Neuronal stem cell (in vitro differentiated cells): ENCODE measurements around the gene NECTIN2.
A peak's percentile ranks its signal among the peaks of the same experiment; 100 is the strongest.

Experiments used
- DNase-seq: peaks from one replicate; pipeline ENCODE4 v3.0.0-alpha.2; 2013; ENCODE audit warnings: low spot score
- H2AFZ ChIP-seq: one replicate; pipeline ENCODE4 v1.6.1; 2013; ENCODE audit warnings: mild to moderate bottlenecking, low read length, inconsistent platforms
- H2AK5ac ChIP-seq: 2 replicates; pipeline ENCODE4 v1.6.1; 2013; ENCODE audit warnings: low read depth, mild to moderate bottlenecking, inconsistent platforms, low read length, moderate library complexity, mixed read lengths
- H2BK120ac ChIP-seq: 2 replicates; pipeline ENCODE4 v1.6.1; 2013; ENCODE audit warnings: low read depth, mild to moderate bottlenecking, inconsistent platforms, low read length, moderate library complexity, mixed read lengths
- H2BK12ac ChIP-seq: one replicate; pipeline ENCODE4 v1.6.1; 2013; ENCODE audit warnings: low read length, inconsistent platforms
- H2BK15ac ChIP-seq: 2 replicates; pipeline ENCODE4 v1.6.1; 2013; ENCODE audit warnings: mild to moderate bottlenecking, low read length, inconsistent platforms, mixed read lengths
- H2BK5ac ChIP-seq: one replicate; pipeline ENCODE4 v1.6.1; 2013; ENCODE audit warnings: inconsistent platforms, mild to moderate bottlenecking, low read length, moderate library complexity
- H3K14ac ChIP-seq: one replicate; pipeline ENCODE4 v1.6.1; 2013; ENCODE audit warnings: low read length, inconsistent platforms
- H3K18ac ChIP-seq: 2 replicates; pipeline ENCODE4 v1.6.1; 2013; ENCODE audit warnings: low read length, inconsistent platforms
- H3K23ac ChIP-seq: 2 replicates; pipeline ENCODE4 v1.6.1; 2013; ENCODE audit warnings: low read depth, mild to moderate bottlenecking, mixed read lengths, low read length, inconsistent platforms; ENCODE audit not compliant: poor library complexity
- H3K27ac ChIP-seq: replicated peaks from 3 replicates; pipeline ENCODE4 v1.5.1; 2013; ENCODE audit warnings: low read length, inconsistent platforms
- H3K27me3 ChIP-seq, 3 experiments: 2 replicates each; pipeline ENCODE4 v1.6.1; 2013; ENCODE audit warnings: low read length in 3 of 3, mild to moderate bottlenecking in 2 of 3, inconsistent platforms in 1 of 3, low read depth in 1 of 3, mixed read lengths in 1 of 3, moderate library complexity in 1 of 3; ENCODE audit not compliant: control insufficient read depth in 3 of 3, insufficient read depth in 3 of 3
- H3K36me3 ChIP-seq, 2 donors: replicated peaks in 1 of 2; 2 replicates each; pipeline ENCODE4 v1.6.1; 2013; ENCODE audit warnings: low read length in 2 of 2; ENCODE audit not compliant: control insufficient read depth in 2 of 2, insufficient read depth in 2 of 2
- H3K4ac ChIP-seq: 2 replicates; pipeline ENCODE4 v1.6.1; 2013; ENCODE audit warnings: inconsistent platforms, mild to moderate bottlenecking, low read length, moderate library complexity
- H3K4me1 ChIP-seq, 2 donors: 1 replicate in 1 of 2; 2 replicates in 1 of 2; pipeline ENCODE4 v1.6.1; 2013; ENCODE audit warnings: low read length in 2 of 2, low read depth in 1 of 2; ENCODE audit not compliant: control insufficient read depth in 2 of 2, insufficient read depth in 1 of 2
- H3K4me2 ChIP-seq: one replicate; pipeline ENCODE4 v1.6.1; 2013; ENCODE audit warnings: mild to moderate bottlenecking, low read length, inconsistent platforms; ENCODE audit not compliant: insufficient read depth, poor library complexity, severe bottlenecking
- H3K4me3 ChIP-seq, 2 donors: 2 replicates each; pipeline ENCODE4 v1.5.1; 2013; ENCODE audit warnings: low read length in 2 of 2, mild to moderate bottlenecking in 2 of 2, inconsistent platforms in 1 of 2, moderate library complexity in 1 of 2
- H3K79me1 ChIP-seq: one replicate; pipeline ENCODE4 v1.6.1; 2013; ENCODE audit warnings: low read depth, mild to moderate bottlenecking, inconsistent platforms, low read length, moderate library complexity
- H3K9ac ChIP-seq: one replicate; pipeline ENCODE4 v1.6.1; 2013; ENCODE audit warnings: mild to moderate bottlenecking, low read depth, low read length, inconsistent platforms; ENCODE audit not compliant: poor library complexity
- H3K9me3 ChIP-seq, 2 donors: replicated peaks in 1 of 2; 2 replicates each; pipeline versions ENCODE3 to v1.6.1; 2013; ENCODE audit warnings: low read length in 2 of 2, mild to moderate bottlenecking in 2 of 2, inconsistent platforms in 1 of 2, low read depth in 1 of 2, mixed read lengths in 1 of 2, moderate library complexity in 1 of 2; ENCODE audit not compliant: control insufficient read depth in 2 of 2, insufficient read depth in 1 of 2
- H4K8ac ChIP-seq: one replicate; pipeline ENCODE4 v1.6.1; 2013; ENCODE audit warnings: low read depth, mild to moderate bottlenecking, inconsistent platforms, low read length, moderate library complexity
- H4K91ac ChIP-seq: one replicate; pipeline ENCODE4 v1.6.1; 2013; ENCODE audit warnings: low read length, low read depth, mild to moderate bottlenecking, inconsistent platforms; ENCODE audit not compliant: poor library complexity
- WGBS, 2 donors: extraction: QIAGEN DNeasy Blood & Tissue Kit; methylation state at CpG; one replicate each; pipeline ENCODE4 v1.1.7; 2013; ENCODE audit warnings: missing lambda C conversion rate in 2 of 2, mixed read lengths in 1 of 2; ENCODE audit not compliant: insufficient read length in 2 of 2, insufficient replicate concordance in 1 of 2; ENCODE audit errors: extremely low coverage in 2 of 2; 5-methylcytosine and 5-hydroxymethylcytosine counted together

The NECTIN2 gene

GRCh38 chr19:44847144-44848035 lies 1.3 kb downstream of the NECTIN2 start:
- no peak overlapping the region for H2BK12ac ChIP-seq
- H3K14ac ChIP-seq = peak overlapping the region; percentile 47
- WGBS, 2 donors = no CpG with 5 or more reads among the region's 47 CpGs
- DNase-seq = peak; percentile 43
- peak overlapping the region; percentile 79 for H2AK5ac ChIP-seq
- H3K4ac ChIP-seq = peak overlapping the region; percentile 39
- no peaks in the 10 kb centered on the region for H3K9me3 ChIP-seq
- peak overlapping the region; percentile 65 to 98 for H3K4me3 ChIP-seq
- H3K27ac ChIP-seq = peak overlapping the region; percentile 97
- H3K18ac ChIP-seq = peak overlapping the region; percentile 96
- H3K79me1 ChIP-seq = peaks cover 13% of the 10 kb centered on the region
- peaks cover 19 to 22% of the 10 kb centered on the region in 2 donors for H3K4me1 ChIP-seq
- peak overlapping the region; percentile 25 for H3K23ac ChIP-seq
- H3K4me2 ChIP-seq = peak overlapping the region; percentile 99
- H2BK15ac ChIP-seq = peak overlapping the region; percentile 65
- H3K36me3 ChIP-seq = peaks cover 5 to 17% of the 10 kb centered on the region in 2 donors
- H2BK120ac ChIP-seq = peak overlapping the region; percentile 93
- H3K27me3 ChIP-seq = no peaks in the 10 kb centered on the region
- no peak overlapping the region for H4K8ac ChIP-seq
- H3K9ac ChIP-seq = peak overlapping the region; percentile 78
- H4K91ac ChIP-seq = no peak overlapping the region
- H2AFZ ChIP-seq = peak overlapping the region; percentile 96
- H2BK5ac ChIP-seq = peak overlapping the region; percentile 100

- Histone ChIP-seq H3K27me3 (no peaks in the 10 kb centered on the region), H3K79me1 (peaks cover 13% of the 10 kb centered on the region), H3K36me3 (peaks cover 6 to 20% of the 10 kb centered on the region in 2 donors)
These were observed 2.1 kb downstream of the NECTIN2 start for GRCh38 chr19:44848036-44848811.

GRCh38 chr19:44848812-44849447 lies 2.8 kb downstream of the NECTIN2 start:
- Histone ChIP-seq H3K23ac (peak overlapping the region; percentile 35), H3K9ac (peak overlapping the region; percentile 32), H3K9me3 (no peaks in the 10 kb centered on the region), H2BK12ac (no peak overlapping the region), H3K4ac (no peak overlapping the region), H3K4me2 (peak overlapping the region; percentile 99), H3K27me3 (no peaks in the 10 kb centered on the region), H4K8ac (no peak overlapping the region), H2BK120ac (no peak overlapping the region), H2BK5ac (no peak overlapping the region), H2AK5ac (peak overlapping the region; percentile 11), H2BK15ac (no peak overlapping the region), H3K27ac (peak overlapping the region; percentile 97), H2AFZ (peak overlapping the region; percentile 62), H3K14ac (no peak overlapping the region), H4K91ac (no peak overlapping the region), H3K79me1 (peaks cover 13% of the 10 kb centered on the region), H3K18ac (peak overlapping the region; percentile 68), H3K4me1 (peaks cover 19 to 22% of the 10 kb centered on the region in 2 donors), H3K4me3 (peak overlapping the region; percentile 65 to 98), H3K36me3 (peaks cover 9 to 24% of the 10 kb centered on the region in 2 donors)
- no CpG with 5 or more reads among the region's 18 CpGs for WGBS, 2 donors
- DNase-seq = peak; percentile 33

More at GRCh38 chr19:44848036-44848811, 2.1 kb downstream of the NECTIN2 start:
- Histone ChIP-seq H4K8ac (no peak overlapping the region), H2BK5ac (peak overlapping the region; percentile 100), H3K18ac (peak overlapping the region; percentile 96), H3K4me3 (peak overlapping the region; percentile 65 to 98), H3K9me3 (no peaks in the 10 kb centered on the region), H2BK120ac (peak overlapping the region; percentile 93), H3K4ac (no peak overlapping the region), H3K14ac (peak overlapping the region; percentile 47), H3K4me1 (peaks cover 19 to 22% of the 10 kb centered on the region in 2 donors), H4K91ac (peak overlapping the region; percentile 38), H2AK5ac (peak overlapping the region; percentile 79), H3K27ac (peak overlapping the region; percentile 97), H3K23ac (peak overlapping the region; percentile 26), H2AFZ (peak overlapping the region; percentile 96), H2BK12ac (no peak overlapping the region), H2BK15ac (peak overlapping the region; percentile 65), H3K9ac (peak overlapping the region; percentile 72), H3K4me2 (peak overlapping the region; percentile 99)
- DNase-seq = peak; percentile 24
- no CpG with 5 or more reads among the region's 19 CpGs for WGBS, 2 donors
